ENCODE measurements around the gene ZCCHC10. TPM values are rescaled to one million over a fixed set of nuclear protein-coding genes. Genes with fewer than 3 reads are reported as not detected.

ZCCHC10 gene
- total and polyA plus RNA-seq, 8 donors = 20.7 to 34.6 (median 29.2) TPM

DNA sequence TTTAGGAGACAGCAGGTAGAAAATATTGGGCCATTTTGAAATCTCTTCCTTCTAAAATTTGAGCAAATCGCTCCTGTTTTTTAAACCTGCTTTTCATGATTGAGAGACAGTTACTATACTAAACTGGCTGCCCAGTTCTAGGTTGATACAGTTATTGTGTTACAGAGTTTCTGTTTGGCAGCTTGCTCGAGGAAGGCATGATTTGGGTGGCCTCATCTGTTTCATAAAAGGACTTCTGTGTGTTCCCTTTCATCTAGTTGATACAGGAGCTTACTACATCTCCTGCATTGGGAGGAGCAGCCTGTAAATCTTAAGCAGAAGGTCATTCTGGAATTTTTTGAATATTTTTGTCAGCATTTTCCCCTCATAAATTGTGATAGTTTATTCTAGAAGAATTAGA is 39.7 kb upstream of the ZCCHC10 start:
- ATAC-seq (no peak), DNase-seq (no peak)
- intact Hi-C loops (cut with DNase I) = no loop called here
- H3K36me3 ChIP-seq = peaks cover 0 to 63% of the 10 kb centered on the region in 2 donors
- no peaks in the 10 kb centered on the region for H3K27me3 ChIP-seq
- no peaks in the 10 kb centered on the region for H3K9me3 ChIP-seq
- no peak overlapping the region for H3K27ac ChIP-seq
- TF ChIP-seq, protein P1, sequence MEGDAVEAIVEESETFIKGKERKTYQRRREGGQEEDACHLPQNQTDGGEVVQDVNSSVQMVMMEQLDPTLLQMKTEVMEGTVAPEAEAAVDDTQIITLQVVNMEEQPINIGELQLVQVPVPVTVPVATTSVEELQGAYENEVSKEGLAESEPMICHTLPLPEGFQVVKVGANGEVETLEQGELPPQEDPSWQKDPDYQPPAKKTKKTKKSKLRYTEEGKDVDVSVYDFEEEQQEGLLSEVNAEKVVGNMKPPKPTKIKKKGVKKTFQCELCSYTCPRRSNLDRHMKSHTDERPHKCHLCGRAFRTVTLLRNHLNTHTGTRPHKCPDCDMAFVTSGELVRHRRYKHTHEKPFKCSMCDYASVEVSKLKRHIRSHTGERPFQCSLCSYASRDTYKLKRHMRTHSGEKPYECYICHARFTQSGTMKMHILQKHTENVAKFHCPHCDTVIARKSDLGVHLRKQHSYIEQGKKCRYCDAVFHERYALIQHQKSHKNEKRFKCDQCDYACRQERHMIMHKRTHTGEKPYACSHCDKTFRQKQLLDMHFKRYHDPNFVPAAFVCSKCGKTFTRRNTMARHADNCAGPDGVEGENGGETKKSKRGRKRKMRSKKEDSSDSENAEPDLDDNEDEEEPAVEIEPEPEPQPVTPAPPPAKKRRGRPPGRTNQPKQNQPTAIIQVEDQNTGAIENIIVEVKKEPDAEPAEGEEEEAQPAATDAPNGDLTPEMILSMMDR (IDR thresholded peaks at IDR 0.05) = no peak
- peaks cover 0 to 31% of the 10 kb centered on the region in 2 donors for H3K4me1 ChIP-seq
- no peak overlapping the region for H3K4me3 ChIP-seq

DNA sequence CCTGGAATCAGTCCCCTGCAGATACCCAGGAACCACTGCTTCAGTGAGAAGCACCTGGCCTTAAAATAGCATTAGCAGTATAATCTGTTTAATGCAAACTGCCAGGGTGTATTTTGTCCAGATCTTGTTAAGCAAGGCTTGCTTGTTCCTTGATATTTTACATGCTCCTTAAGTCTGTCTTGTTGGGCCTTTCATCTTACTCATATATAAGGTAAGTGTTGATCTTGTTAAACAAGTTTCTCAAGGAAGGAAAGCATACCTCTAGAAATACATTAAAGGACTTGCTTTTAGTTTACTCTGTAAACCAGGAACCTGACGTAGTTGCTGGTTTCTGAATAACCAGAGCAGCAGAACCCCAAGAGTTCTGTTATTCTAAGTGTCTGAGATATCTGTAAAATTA is 39.1 kb upstream of the ZCCHC10 start:
- DNase-seq = peak in 1 of 4 donors; percentile 34
- ATAC-seq = peak; percentile 49
- H3K9me3 ChIP-seq = no peaks in the 10 kb centered on the region
- H3K4me3 ChIP-seq = no peak overlapping the region
- intact Hi-C loops (cut with DNase I) = no loop called here
- H3K27me3 ChIP-seq = no peaks in the 10 kb centered on the region
- peaks cover 0 to 32% of the 10 kb centered on the region in 2 donors for H3K4me1 ChIP-seq
- TF ChIP-seq, protein P1 (IDR thresholded peaks at IDR 0.05) = no peak
- H3K27ac ChIP-seq = no peak overlapping the region
- peaks cover 0 to 57% of the 10 kb centered on the region in 2 donors for H3K36me3 ChIP-seq

DNA sequence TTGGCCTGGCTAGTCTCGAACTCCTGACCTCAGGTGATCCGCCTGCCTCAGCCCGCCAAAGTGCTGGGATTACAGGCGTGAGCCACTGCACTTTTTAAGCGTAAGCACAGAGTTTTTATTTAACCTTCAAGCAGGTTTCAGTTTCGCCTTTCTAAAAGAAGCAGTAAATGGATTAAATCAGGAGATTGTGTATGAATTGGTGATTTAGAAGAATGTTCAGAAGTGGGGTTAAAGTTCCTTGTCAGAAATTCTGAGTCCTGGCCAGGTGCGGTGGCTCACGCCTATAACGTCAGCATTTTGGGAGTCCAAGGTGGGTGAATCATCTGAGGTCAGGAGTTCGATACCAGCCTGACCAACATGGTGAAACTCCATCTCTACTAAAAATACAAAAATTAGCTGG is 37.6 kb upstream of the ZCCHC10 start:
- Histone ChIP-seq H3K4me3 (no peak overlapping the region), H3K27me3 (no peaks in the 10 kb centered on the region), H3K27ac (no peak overlapping the region), H3K36me3 (peaks cover 0 to 42% of the 10 kb centered on the region in 2 donors), H3K9me3 (no peaks in the 10 kb centered on the region), H3K4me1 (peaks cover 0 to 40% of the 10 kb centered on the region in 2 donors)
- TF ChIP-seq, protein P1 (IDR thresholded peaks at IDR 0.05) = no peak
- ATAC-seq (no peak), DNase-seq (no peak)
- intact Hi-C loops (cut with DNase I) = no loop called here

DNA sequence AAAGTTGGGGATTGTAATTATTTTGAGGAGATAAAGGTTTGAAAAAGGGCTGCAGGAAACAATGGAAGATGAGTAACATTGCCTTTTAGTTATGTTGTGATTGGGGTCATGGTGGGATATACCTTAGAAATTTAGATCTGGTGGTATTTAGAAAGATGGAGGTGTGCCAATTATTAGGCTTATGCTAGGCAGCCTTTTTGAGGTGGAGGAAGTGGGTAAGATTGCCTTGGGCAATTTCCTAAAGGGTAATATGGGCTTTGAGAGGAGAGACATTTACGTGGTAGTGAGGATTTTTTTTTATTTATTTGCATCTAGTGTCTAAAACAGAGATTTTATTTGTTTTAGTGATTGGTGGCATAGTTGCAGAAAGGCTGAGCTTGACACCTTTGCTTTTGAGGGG is 35.9 kb upstream of the ZCCHC10 start:
- DNase-seq = no peak
- TF ChIP-seq, protein P1 (IDR thresholded peaks at IDR 0.05) = no peak
- H3K27ac ChIP-seq = no peak overlapping the region
- no peak for ATAC-seq
- peaks cover 0 to 57% of the 10 kb centered on the region in 2 donors for H3K4me1 ChIP-seq
- intact Hi-C loops (cut with DNase I) = no loop called here
- H3K4me3 ChIP-seq = no peak overlapping the region
- H3K27me3 ChIP-seq = no peaks in the 10 kb centered on the region
- H3K36me3 ChIP-seq = peaks cover 0 to 26% of the 10 kb centered on the region in 2 donors
- no peaks in the 10 kb centered on the region for H3K9me3 ChIP-seq

DNA sequence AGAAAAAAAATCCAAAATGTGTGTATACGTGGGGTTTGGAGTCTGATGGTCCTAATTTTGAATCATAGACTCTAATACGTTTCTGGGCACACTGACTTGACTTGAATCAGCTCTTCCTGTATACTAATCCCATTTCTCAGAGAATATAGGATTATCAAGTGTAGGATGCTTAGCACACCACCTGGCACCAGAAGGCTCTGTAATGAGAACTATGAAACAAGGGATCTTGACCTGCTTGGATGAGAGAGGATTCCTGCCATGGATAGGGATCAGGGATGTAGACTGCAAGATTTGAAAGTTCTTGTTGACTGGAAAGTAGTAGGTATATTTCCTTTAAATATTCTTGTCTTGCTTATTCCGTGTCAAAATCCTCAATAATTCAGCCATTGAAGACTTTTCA is 33.3 kb upstream of the ZCCHC10 start:
- no peak overlapping the region for H3K27ac ChIP-seq
- no peak for ATAC-seq
- H3K9me3 ChIP-seq = no peaks in the 10 kb centered on the region
- no peak overlapping the region for H3K4me3 ChIP-seq
- H3K36me3 ChIP-seq = no peaks in the 10 kb centered on the region
- no peak for DNase-seq
- H3K4me1 ChIP-seq = peaks cover 0 to 81% of the 10 kb centered on the region in 2 donors
- TF ChIP-seq, protein P1 (IDR thresholded peaks at IDR 0.05) = no peak
- intact Hi-C loops (cut with DNase I) = no loop called here
- H3K27me3 ChIP-seq = no peaks in the 10 kb centered on the region

All from left lung (tissue), 10 donors.